OCI-LY7 (cell line): ENCODE measurements around the gene ABHD8. TPM values are rescaled to one million over a fixed set of nuclear protein-coding genes. Genes with fewer than 3 reads are reported as not detected.

ENCODE experiments used
- BruUV-seq: library from RNA; stranded (reverse); fragments of 400-500 nt; replicated peaks from 2 replicates; lab custom pipeline; 2021; lab: Mats Ljungman, UMichigan
- CTCF ChIA-PET: fragments of 300-600 bp; sonication (Branson Sonifier 250); formaldehyde crosslinking; loops from one replicate; lab custom pipeline; 2022; ENCODE audit warnings: antibody characterized with exemption; ENCODE audit not compliant: unreplicated experiment; lab: Charles Lee
- POLR2A ChIA-PET: fragments of 300-600 bp; sonication (Branson Sonifier 250); formaldehyde crosslinking; loops from one replicate; lab custom pipeline; 2022; ENCODE audit warnings: antibody characterized with exemption; lab: Charles Lee
- DNase-seq: peaks from one replicate; pipeline ENCODE4 v3.0.0-alpha.2; 2015; ENCODE audit warnings: low spot score
- H2AFZ ChIP-seq: fragments of 200-600 bp; sonication (generic), shearing (Covaris generic); 2 replicates; pipeline ENCODE4 v1.6.1; 2014; ENCODE audit warnings: mild to moderate bottlenecking, antibody characterized with exemption, low read length, moderate library complexity
- H3K27ac ChIP-seq: fragments of 200-600 bp; sonication (generic); 2 replicates; pipeline ENCODE4 v1.5.1; 2014; ENCODE audit warnings: mixed run types, low read depth, mild to moderate bottlenecking, moderate library complexity, low read length, inconsistent platforms; ENCODE audit not compliant: poor library complexity, severe bottlenecking
- H3K36me3 ChIP-seq: fragments of 200-600 bp; sonication (generic); 2 replicates; pipeline ENCODE4 v1.6.1; 2014; ENCODE audit warnings: mild to moderate bottlenecking, antibody characterized with exemption, low read length, moderate library complexity, mixed read lengths; ENCODE audit not compliant: insufficient read depth
- H3K4me1 ChIP-seq: fragments of 200-600 bp; sonication (generic); 2 replicates; pipeline ENCODE4 v1.5.1; 2014; ENCODE audit warnings: mild to moderate bottlenecking, low read length; ENCODE audit not compliant: insufficient read depth, poor library complexity, severe bottlenecking
- H3K4me2 ChIP-seq: fragments of 200-600 bp; sonication (generic); 2 replicates; pipeline ENCODE4 v1.6.1; 2014; ENCODE audit warnings: mild to moderate bottlenecking, low read length
- H3K4me3 ChIP-seq: fragments of 200-600 bp; sonication (generic); 2 replicates; pipeline ENCODE4 v1.5.1; 2014; ENCODE audit warnings: mild to moderate bottlenecking, low read depth, low read length; ENCODE audit not compliant: poor library complexity, severe bottlenecking
- H3K79me2 ChIP-seq: fragments of 200-600 bp; sonication (generic); 2 replicates; pipeline ENCODE4 v1.6.1; 2016; ENCODE audit warnings: low read depth, mild to moderate bottlenecking, low read length, moderate library complexity, mixed read lengths; ENCODE audit not compliant: insufficient read depth
- H3K9me2 ChIP-seq: fragments of 200-600 bp; sonication (generic); 2 replicates; pipeline ENCODE4 v1.6.1; 2016; ENCODE audit warnings: mild to moderate bottlenecking, low read length, mixed read lengths; ENCODE audit not compliant: insufficient read depth
- H3K9me3 ChIP-seq: fragments of 200-600 bp; sonication (generic); 2 replicates; pipeline ENCODE4 v1.6.1; 2014; ENCODE audit warnings: mild to moderate bottlenecking, mixed run types, low read length, mixed read lengths
- H4K20me1 ChIP-seq: fragments of 200-600 bp; sonication (generic); 2 replicates; pipeline ENCODE4 v1.6.1; 2014; ENCODE audit warnings: mild to moderate bottlenecking, antibody characterized with exemption, low read length, moderate library complexity, mixed read lengths; ENCODE audit not compliant: insufficient read depth
- CTCF ChIP-seq: fragments of 200-600 bp; sonication (generic); conservative IDR thresholded peaks from 2 replicates; pipeline ENCODE4 v1.5.1; 2014; ENCODE audit warnings: mild to moderate bottlenecking, antibody characterized with exemption, low read length, moderate library complexity, mixed read lengths
- EZH2phosphoT487 ChIP-seq: fragments of 200-600 bp; sonication (generic); IDR thresholded peaks from 2 replicates; pipeline ENCODE4 v1.6.1; 2018; ENCODE audit warnings: low read depth, borderline replicate concordance, mild to moderate bottlenecking, mixed run types, antibody characterized with exemption, low read length, moderate library complexity, mixed read lengths
- intact Hi-C: fragments of 100-400 bp; cut with micrococcal nuclease; formaldehyde crosslinking; loops from one replicate; pipeline ENCODE4 v1.10.0; 2022; ENCODE audit not compliant: unreplicated experiment
- total RNA-seq, 2 experiments: library from RNA; depleted of rRNA in 1 of 2; stranded (reverse); fragments of >200 nt in 1 of 2; shearing (Covaris generic) in 1 of 2; gene quantifications; 2 replicates each; pipeline ENCODE4 v1.2.3, GENCODE V29; 2014 to 2022

Gene ABHD8
- total RNA-seq, 2 experiments from 2014 or later = 11.6 to 18.9 TPM

DNA sequence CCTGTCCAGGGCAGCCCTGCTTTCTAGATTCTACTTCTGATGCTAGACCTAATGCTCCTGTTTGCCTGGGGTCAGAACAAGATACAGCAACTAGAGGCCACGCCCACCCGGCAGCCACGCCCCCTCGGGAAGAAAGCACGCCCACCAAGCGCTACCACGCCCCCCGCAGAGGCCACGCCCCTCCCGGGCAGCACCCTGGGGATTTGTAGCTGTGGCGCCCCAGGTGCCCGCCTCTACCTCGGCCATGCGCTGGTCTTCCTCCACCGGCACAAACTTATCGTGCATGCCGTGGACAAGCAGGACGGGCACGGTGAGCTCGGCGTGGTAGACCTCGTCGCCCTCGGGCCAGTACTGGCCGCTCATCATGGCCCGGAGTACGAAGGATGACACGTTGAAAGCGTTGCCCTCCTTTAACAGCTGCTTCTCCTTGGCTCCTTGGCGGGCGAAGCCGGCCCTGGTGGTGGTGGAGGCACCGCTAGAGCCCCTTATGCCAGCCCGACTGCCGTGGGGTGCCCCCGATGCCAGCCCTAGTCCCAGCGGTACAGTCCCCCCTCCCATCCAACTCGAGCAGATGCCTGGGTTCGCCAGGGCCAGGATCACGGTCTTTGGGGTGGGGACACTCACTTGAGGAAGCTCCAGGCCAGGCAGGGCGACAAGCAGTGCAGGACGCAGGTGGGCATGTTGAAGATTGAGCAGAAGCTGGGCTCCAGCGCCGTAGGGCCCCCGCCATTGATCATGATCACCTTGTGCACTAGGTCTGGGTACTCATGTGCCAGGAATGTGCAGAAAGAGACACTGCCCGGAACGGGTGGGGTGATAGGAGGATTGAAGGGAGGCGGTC lies 9.0 kb downstream of the ABHD8 start:
- intact Hi-C loops = no loop called here
- no peaks in the 10 kb centered on the region for H3K9me3 ChIP-seq
- POLR2A ChIA-PET = interaction anchor here (0.6 kb wide), 1 partner anchor 405 kb away, joined by 3 read pairs; the partner anchor contains the start of gene F2RL3

GRCh38 chr19:17293605-17294004 lies 9.6 kb downstream of the ABHD8 start:
- POLR2A ChIA-PET = interaction anchor here (0.6 to 1.5 kb wide), 3 partner anchors 13 to 405 kb away, joined by 3 to 6 read pairs (median 3); partner anchors contain the start of gene F2RL3
- Histone ChIP-seq H3K9me3 (no peaks in the 10 kb centered on the region), H3K27ac (peak overlapping the region; percentile 27), H3K79me2 (peaks cover 10% of the 10 kb centered on the region; the same call in 1 of the 2 replicates), H2AFZ (no peak overlapping the region), H3K9me2 (no peaks in the 10 kb centered on the region), H3K36me3 (peaks cover 26% of the 10 kb centered on the region), H3K4me3 (peak overlapping the region; percentile 77), H3K4me2 (peak overlapping the region; percentile 88), H3K4me1 (peaks cover 27% of the 10 kb centered on the region), H4K20me1 (no peaks in the 10 kb centered on the region)
- DNase-seq = no peak
- intact Hi-C loops = no loop called here
- BruUV-seq = TSS peak; percentile 52
- TF ChIP-seq EZH2phosphoT487 (no peak), CTCF (0 out of 2 replicates have a peak, but pooled peaks have one; percentile 15)
- CTCF ChIA-PET = interaction anchor here (0.6 to 1.0 kb wide), 3 partner anchors 10 to 15 kb away, joined by 3 read pairs; partner anchors contain the start of genes ABHD8, DDA1 and MRPL34

More for the DNA sequence above, 9.0 kb downstream of the ABHD8 start:
- DNase-seq = peak; percentile 79
- no peak for TF ChIP-seq EZH2phosphoT487
- TF ChIP-seq CTCF = no peak
- CTCF ChIA-PET = interaction anchor here (0.9 to 1.0 kb wide), 2 partner anchors 9 to 11 kb away, joined by 3 read pairs; partner anchors contain the start of genes ABHD8 and MRPL34
- Histone ChIP-seq H3K9me2 (no peaks in the 10 kb centered on the region), H3K4me3 (peak overlapping the region; percentile 77), H4K20me1 (no peaks in the 10 kb centered on the region), H2AFZ (no peak overlapping the region), H3K4me2 (peak overlapping the region; percentile 88), H3K27ac (peak overlapping the region; percentile 27), H3K79me2 (peaks cover 10% of the 10 kb centered on the region; the same call in 1 of the 2 replicates), H3K4me1 (peaks cover 27% of the 10 kb centered on the region), H3K36me3 (peaks cover 30% of the 10 kb centered on the region)
- no TSS peak for BruUV-seq
